Suprapubic skin (tissue), 4 donors: Measurements from ENCODE around the gene DDAH2. TPM values are rescaled to one million over a fixed set of nuclear protein-coding genes. Genes with fewer than 3 reads are reported as not detected.
A peak's percentile ranks its signal among the peaks of the same experiment; 100 is the strongest.

Experiments used
- DNase-seq, 2 donors: peaks; one replicate each; pipeline ENCODE4 v3.0.0-alpha.2; 2019; ENCODE audit warnings: low spot score in 2 of 2
- H3K27ac ChIP-seq: fragments of 200-600 bp; sonication (generic); one replicate; pipeline ENCODE4 v1.5.1; 2019
- H3K27me3 ChIP-seq: fragments of 200-600 bp; sonication (generic); one replicate; pipeline ENCODE4 v1.5.1; 2019
- H3K36me3 ChIP-seq: fragments of 200-600 bp; sonication (generic); one replicate; pipeline ENCODE4 v1.5.1; 2019
- H3K4me1 ChIP-seq: fragments of 200-600 bp; sonication (generic); one replicate; pipeline ENCODE4 v1.5.1; 2019
- H3K4me3 ChIP-seq: fragments of 200-600 bp; sonication (generic); one replicate; pipeline ENCODE4 v1.5.1; 2019; ENCODE audit warnings: mild to moderate bottlenecking
- H3K9me3 ChIP-seq: fragments of 200-600 bp; sonication (generic); one replicate; pipeline ENCODE4 v1.5.1; 2019
- CTCF ChIP-seq, 2 donors: fragments of 200-600 bp in 1 of 2; fragments of 450-650 bp in 1 of 2; sonication (generic) in 1 of 2; IDR thresholded peaks; one replicate each; pipeline ENCODE4 v1.5.1; 2016 to 2019; ENCODE audit warnings: antibody characterized with exemption in 2 of 2, mild to moderate bottlenecking in 1 of 2, moderate library complexity in 1 of 2
- EP300 ChIP-seq: sonication (generic); formaldehyde crosslinking; IDR thresholded peaks from one replicate; pipeline ENCODE4 v1.6.1; 2017; ENCODE audit warnings: antibody characterized with exemption
- POLR2A ChIP-seq, 2 donors: fragments of 450-650 bp; IDR thresholded peaks; one replicate each; pipeline ENCODE4 v1.6.1; 2017; ENCODE audit warnings: antibody characterized with exemption in 2 of 2, mild to moderate bottlenecking in 2 of 2, moderate library complexity in 2 of 2
- POLR2AphosphoS5 ChIP-seq, 3 donors: sonication (generic); formaldehyde crosslinking; IDR thresholded peaks; one replicate each; pipeline ENCODE4 v1.6.1; 2017; ENCODE audit warnings: antibody characterized with exemption in 3 of 3
- WGBS: methylation state at CpG from one replicate; pipeline ENCODE4 v1.1.5; 2018; 5-methylcytosine and 5-hydroxymethylcytosine counted together
- total RNA-seq, 4 donors: library from RNA; depleted of rRNA; stranded (reverse); fragments of >200 nt; gene quantifications; one replicate each; pipeline ENCODE4 v1.1.0, GENCODE V29; 2016

Gene DDAH2
- total RNA-seq, 4 donors from 2014 or later: 66.8 to 84.2 (median 68.3) TPM

- Histone ChIP-seq H3K36me3 (no peaks in the 10 kb centered on the region), H3K9me3 (no peaks in the 10 kb centered on the region), H3K4me1 (peaks cover 21% of the 10 kb centered on the region), H3K4me3 (peak within 1 kb of the TSS; percentile 56), H3K27me3 (no peaks in the 10 kb centered on the region), H3K27ac (peak within 1 kb of the TSS; percentile 48)
- DNase-seq: peak; percentile 90 to 93
- no peak for TF ChIP-seq EP300
- no peak for TF ChIP-seq POLR2A (IDR thresholded peaks at IDR 0.05)
- peak; percentile 60 to 63 for TF ChIP-seq CTCF (IDR thresholded peaks at IDR 0.05)
- TF ChIP-seq POLR2AphosphoS5 (IDR thresholded peaks at IDR 0.05): peak in 1 of 3 donors; percentile 74
- WGBS: 5% methylated on average over 16 of the region's 17 CpGs
Observed at GRCh38 chr6:31680226-31681134, 48.6 kb downstream of the DDAH2 start, which contains the start of gene LY6G5C. TSS of gene LY6G5C (minus strand) at chr6:31681067. CDS start at chr6:31680373, 694 bp downstream.

- TF ChIP-seq CTCF (IDR thresholded peaks at IDR 0.05) (no peak), POLR2A (IDR thresholded peaks at IDR 0.05) (no peak)
Observed at GRCh38 chr6:31677955-31678354, 51.1 kb downstream of the DDAH2 start.

More at GRCh38 chr6:31677955-31678354, 51.1 kb downstream of the DDAH2 start:
- Histone ChIP-seq H3K9me3 (no peaks in the 10 kb centered on the region), H3K27me3 (no peaks in the 10 kb centered on the region), H3K4me1 (peaks cover 18% of the 10 kb centered on the region), H3K4me3 (no peak overlapping the region), H3K36me3 (peaks cover 8% of the 10 kb centered on the region), H3K27ac (no peak overlapping the region)
- DNase-seq: no peak
- WGBS: 80% methylated on average over 8 of the region's 8 CpGs

Other genes starting within 250 kb of the DDAH2 start
- 1 to 10 TPM in 3 of 4 donors, under 1 TPM in 1; 0.26 to 2.4 (median 2.1) TPM for gene MICB, start 231.2 kb downstream of the DDAH2 start, total RNA-seq
- not detected for gene MCCD1, start 200.3 kb downstream of the DDAH2 start, total RNA-seq
- gene DDX39B, start 187.3 kb downstream of the DDAH2 start, total RNA-seq: 100 to 1,000 TPM; 254 to 449 (median 281) TPM
- 1 to 10 TPM in 2 of 4 donors, under 1 TPM in 1, not detected in 1; 0.64 to 1.6 (median 1.4) TPM for gene ATP6V1G2, start 182.7 kb downstream of the DDAH2 start, total RNA-seq
- 10 to 100 TPM; 23.6 to 29.5 (median 25.7) TPM for gene NFKBIL1, start 181.7 kb downstream of the DDAH2 start, total RNA-seq
- gene LTA, start 157.0 kb downstream of the DDAH2 start, total RNA-seq: under 1 TPM in 1 of 4 donors, not detected in 3; 0.47 TPM
- gene TNF, start 153.7 kb downstream of the DDAH2 start, total RNA-seq: 1 to 10 TPM; 1.0 to 6.4 (median 3.3) TPM
- not detected for gene LTB, start 146.9 kb downstream of the DDAH2 start, total RNA-seq
- gene LST1, start 143.0 kb downstream of the DDAH2 start, total RNA-seq: 10 to 100 TPM in 1 of 4 donors, 1 to 10 TPM in 3; 3.7 to 72.9 (median 6.7) TPM
- gene NCR3, start 136.3 kb downstream of the DDAH2 start, total RNA-seq: not detected
- 10 to 100 TPM in 1 of 4 donors, 1 to 10 TPM in 3; 2.6 to 16.3 (median 5.8) TPM for gene AIF1, start 114.1 kb downstream of the DDAH2 start, total RNA-seq
- 100 to 1,000 TPM; 100 to 163 (median 113) TPM for gene PRRC2A, start 108.6 kb downstream of the DDAH2 start, total RNA-seq
- gene BAG6, start 76.6 kb downstream of the DDAH2 start, total RNA-seq: 100 to 1,000 TPM; 239 to 360 (median 309) TPM
- gene APOM, start 73.4 kb downstream of the DDAH2 start, total RNA-seq: 1 to 10 TPM; 2.8 to 8.3 (median 6.1) TPM
- gene C6orf47, start 68.5 kb downstream of the DDAH2 start, total RNA-seq: 10 to 100 TPM; 31.6 to 41.0 (median 38.1) TPM
- 10 to 100 TPM; 15.0 to 22.6 (median 20.1) TPM for gene GPANK1, start 64.3 kb downstream of the DDAH2 start, total RNA-seq
- 100 to 1,000 TPM; 381 to 429 (median 403) TPM for gene CSNK2B, start 63.2 kb downstream of the DDAH2 start, total RNA-seq
- 10 to 100 TPM; 11.4 to 63.7 (median 13.9) TPM for gene LY6G5B, start 59.3 kb downstream of the DDAH2 start, total RNA-seq
- 1 to 10 TPM in 1 of 4 donors, under 1 TPM in 1, not detected in 2; 0.73 to 5.1 TPM for gene LY6G5C, start 48.2 kb downstream of the DDAH2 start, total RNA-seq
- 10 to 100 TPM; 49.4 to 68.2 (median 57.3) TPM for gene ABHD16A, start 26.0 kb downstream of the DDAH2 start, total RNA-seq
- gene LY6G6F, start 22.4 kb downstream of the DDAH2 start, total RNA-seq: not detected
- gene LY6G6D, start 14.0 kb downstream of the DDAH2 start, total RNA-seq: 10 to 100 TPM in 1 of 4 donors, 1 to 10 TPM in 1, not detected in 2; 5.5 to 30.8 TPM
- 100 to 1,000 TPM in 3 of 4 donors, 10 to 100 TPM in 1; 80.0 to 376 (median 338) TPM for gene LY6G6C, start 7.6 kb downstream of the DDAH2 start, total RNA-seq
- 1 to 10 TPM; 1.6 to 4.6 (median 4.5) TPM for gene MPIG6B, start 5.9 kb downstream of the DDAH2 start, total RNA-seq
- 100 to 1,000 TPM; 239 to 420 (median 333) TPM for gene CLIC1, start 7.2 kb upstream of the DDAH2 start, total RNA-seq
- 10 to 100 TPM; 12.6 to 60.1 (median 17.2) TPM for gene MSH5, start 10.7 kb upstream of the DDAH2 start, total RNA-seq
- 10 to 100 TPM in 3 of 4 donors, 1 to 10 TPM in 1; 9.3 to 42.2 (median 20.3) TPM for gene SAPCD1, start 33.4 kb upstream of the DDAH2 start, total RNA-seq
- gene VWA7, start 48.0 kb upstream of the DDAH2 start, total RNA-seq: 1 to 10 TPM; 1.3 to 3.3 (median 2.3) TPM
- gene VARS1, start 66.5 kb upstream of the DDAH2 start, total RNA-seq: 10 to 100 TPM; 48.8 to 60.0 (median 59.1) TPM
- 10 to 100 TPM; 21.7 to 39.5 (median 30.2) TPM for gene LSM2, start 77.7 kb upstream of the DDAH2 start, total RNA-seq
- gene HSPA1L, start 86.0 kb upstream of the DDAH2 start, total RNA-seq: 1 to 10 TPM in 3 of 4 donors, under 1 TPM in 1; 0.83 to 3.1 (median 1.8) TPM
- 100 to 1,000 TPM; 200 to 464 (median 408) TPM for gene HSPA1A, start 86.2 kb upstream of the DDAH2 start, total RNA-seq
- gene HSPA1B, start 98.4 kb upstream of the DDAH2 start, total RNA-seq: 100 to 1,000 TPM; 243 to 686 (median 558) TPM
- 10 to 100 TPM; 22.2 to 42.7 (median 39.8) TPM for gene NEU1, start 133.5 kb upstream of the DDAH2 start, total RNA-seq
- gene SLC44A4, start 149.7 kb upstream of the DDAH2 start, total RNA-seq: 1 to 10 TPM; 1.4 to 7.4 (median 4.1) TPM
- gene EHMT2, start 168.4 kb upstream of the DDAH2 start, total RNA-seq: 10 to 100 TPM; 38.7 to 48.9 (median 42.9) TPM
- gene ZBTB12, start 172.8 kb upstream of the DDAH2 start, total RNA-seq: 1 to 10 TPM in 3 of 4 donors, under 1 TPM in 1; 0.49 to 2.6 (median 1.5) TPM
- gene C2, start 198.4 kb upstream of the DDAH2 start, total RNA-seq: 1 to 10 TPM; 2.6 to 6.4 (median 4.1) TPM
- 1 to 10 TPM; 3.7 to 6.8 (median 5.1) TPM for gene CFB, start 216.8 kb upstream of the DDAH2 start, total RNA-seq
- 10 to 100 TPM; 56.7 to 72.1 (median 65.8) TPM for gene NELFE, start 229.7 kb upstream of the DDAH2 start, total RNA-seq
- gene SKIC2, start 229.9 kb upstream of the DDAH2 start, total RNA-seq: 10 to 100 TPM; 31.3 to 60.4 (median 49.3) TPM
- gene DXO, start 242.8 kb upstream of the DDAH2 start, total RNA-seq: 10 to 100 TPM; 13.1 to 25.3 (median 16.4) TPM